ENCODE measurements around the gene ZNF496.
"Not testable (repeated sequence)": the region's sequence is repeated elsewhere in the genome, so short reads cannot be mapped to it uniquely, and the experiment has no call there.

Gene ZNF496

DNA sequence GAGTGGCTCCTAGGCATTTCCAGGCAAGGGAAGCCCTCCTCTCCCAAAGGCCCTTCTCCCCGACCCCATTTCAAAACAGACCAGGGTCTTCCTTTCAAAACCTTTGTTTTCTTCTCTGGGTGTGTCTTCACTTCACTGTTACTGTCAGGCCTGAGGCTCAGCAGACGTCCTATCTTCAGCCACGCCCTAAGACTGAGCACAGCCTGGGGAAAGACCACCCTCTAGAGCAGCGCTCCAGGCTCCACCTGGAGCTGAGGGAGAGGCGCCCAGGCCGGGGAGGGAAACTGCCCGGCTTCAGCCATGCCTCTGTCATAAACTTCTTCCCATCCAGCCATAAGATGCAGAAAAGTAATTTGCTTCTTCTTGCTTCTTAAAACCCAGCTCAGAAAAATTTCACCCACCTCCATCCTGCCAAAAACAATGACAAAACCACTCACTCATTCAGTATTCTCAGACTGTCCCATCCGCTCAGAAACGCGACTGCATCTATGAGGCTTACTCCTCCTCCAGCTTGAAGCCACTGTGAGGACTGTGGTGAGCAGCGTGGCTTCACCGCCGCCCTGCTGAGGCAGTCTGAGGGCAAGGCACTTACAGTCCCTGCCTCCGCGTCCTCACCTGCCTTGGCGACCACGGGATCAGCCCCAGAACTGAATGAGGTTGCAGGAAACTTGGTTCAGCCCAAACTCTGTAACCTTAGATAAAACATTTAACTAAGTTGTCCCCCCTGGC, 39.7 kb downstream of the ZNF496 start:
- DNase-seq = no peak

- no peak for DNase-seq
These were observed 40.5 kb downstream of the ZNF496 start for GRCh38 chr1:247291161-247291560.

GRCh38 chr1:247290576-247290975, 41.1 kb downstream of the ZNF496 start:
- DNase-seq = no peak

- not testable (repeated sequence) for DNase-seq
These were observed 42.3 kb downstream of the ZNF496 start for GRCh38 chr1:247289274-247289892.

GRCh38 chr1:247288341-247288740, 43.3 kb downstream of the ZNF496 start:
- DNase-seq = no peak

GRCh38 chr1:247287460-247287859, 44.2 kb downstream of the ZNF496 start:
- no peak for DNase-seq

- DNase-seq = no peak
These were observed 45.5 kb downstream of the ZNF496 start for GRCh38 chr1:247286134-247286670.

DNA sequence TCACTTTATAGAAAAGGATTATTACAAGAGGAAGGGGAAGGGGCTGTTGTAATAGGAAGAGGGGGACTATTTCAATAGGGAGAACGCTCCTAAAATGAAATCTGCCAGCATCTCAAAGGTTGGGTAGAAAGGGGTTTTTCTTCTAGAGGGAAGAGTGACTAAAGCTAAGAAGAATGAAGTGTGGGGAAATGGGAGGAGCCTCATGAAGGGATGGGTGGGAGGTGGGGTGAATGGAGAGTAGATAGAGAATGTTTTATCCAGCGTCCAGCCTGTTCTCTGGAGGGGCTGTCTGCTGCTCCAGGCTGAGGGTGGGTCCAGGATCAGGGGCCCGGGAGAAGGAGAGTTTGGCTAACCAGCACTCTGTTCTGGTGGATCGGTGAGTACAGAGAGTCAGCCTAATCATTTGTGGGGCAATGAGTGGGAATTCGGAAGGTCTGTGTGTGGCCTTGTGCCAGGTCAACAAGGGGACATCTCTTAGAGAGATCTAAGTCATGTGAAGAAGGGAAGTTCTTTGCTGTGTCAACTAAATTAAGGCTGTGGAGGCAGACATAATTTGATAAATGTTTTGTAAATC, 50.6 kb downstream of the ZNF496 start:
- DNase-seq = no peak

DNA sequence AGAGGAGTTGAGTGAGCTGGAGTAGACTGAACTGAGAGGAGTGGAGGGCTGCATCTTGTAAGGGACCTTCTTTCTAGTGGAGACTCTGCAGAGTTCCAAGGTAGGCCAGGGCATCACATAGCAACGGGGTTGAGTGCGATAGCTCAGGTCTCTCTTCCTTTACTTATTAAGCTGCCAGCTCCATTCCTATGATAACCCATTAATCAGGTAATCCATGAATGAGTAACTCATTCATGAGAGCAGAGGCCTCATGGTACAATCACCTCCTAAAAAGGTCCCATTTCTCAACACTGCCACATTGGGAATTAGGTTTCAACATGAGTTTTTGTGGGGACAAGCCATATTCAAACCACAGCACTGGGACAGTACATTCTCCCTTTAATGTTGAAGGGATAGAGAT, 54.5 kb downstream of the ZNF496 start:
- DNase-seq = no peak

GRCh38 chr1:247274605-247275256, 56.9 kb downstream of the ZNF496 start:
- no peak for DNase-seq

DNA sequence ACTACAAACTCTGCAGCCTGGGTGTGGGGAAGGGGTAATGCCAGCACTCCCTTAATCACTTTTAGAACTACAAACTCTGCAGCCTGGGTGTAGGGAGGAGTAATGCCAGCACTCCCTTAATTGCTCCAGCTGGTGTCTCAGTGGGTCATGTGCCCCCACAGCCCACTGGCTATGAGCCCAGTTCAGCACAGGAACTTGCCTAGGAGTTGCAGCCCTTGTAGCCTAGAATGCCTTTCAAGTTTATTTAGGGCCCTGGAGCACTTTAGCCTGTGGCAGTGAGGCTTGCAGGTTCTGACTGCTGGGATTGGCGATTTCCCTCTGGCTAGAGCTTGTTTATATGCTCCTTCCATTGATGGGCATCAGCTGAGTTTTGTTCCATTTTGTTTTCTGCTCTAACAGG, 58.7 kb downstream of the ZNF496 start:
- DNase-seq = no peak

- no peak for DNase-seq
These were observed 61.7 kb downstream of the ZNF496 start for GRCh38 chr1:247270003-247270402.

- DNase-seq = no peak
These were observed 62.5 kb downstream of the ZNF496 start for GRCh38 chr1:247269133-247269532.

DNA sequence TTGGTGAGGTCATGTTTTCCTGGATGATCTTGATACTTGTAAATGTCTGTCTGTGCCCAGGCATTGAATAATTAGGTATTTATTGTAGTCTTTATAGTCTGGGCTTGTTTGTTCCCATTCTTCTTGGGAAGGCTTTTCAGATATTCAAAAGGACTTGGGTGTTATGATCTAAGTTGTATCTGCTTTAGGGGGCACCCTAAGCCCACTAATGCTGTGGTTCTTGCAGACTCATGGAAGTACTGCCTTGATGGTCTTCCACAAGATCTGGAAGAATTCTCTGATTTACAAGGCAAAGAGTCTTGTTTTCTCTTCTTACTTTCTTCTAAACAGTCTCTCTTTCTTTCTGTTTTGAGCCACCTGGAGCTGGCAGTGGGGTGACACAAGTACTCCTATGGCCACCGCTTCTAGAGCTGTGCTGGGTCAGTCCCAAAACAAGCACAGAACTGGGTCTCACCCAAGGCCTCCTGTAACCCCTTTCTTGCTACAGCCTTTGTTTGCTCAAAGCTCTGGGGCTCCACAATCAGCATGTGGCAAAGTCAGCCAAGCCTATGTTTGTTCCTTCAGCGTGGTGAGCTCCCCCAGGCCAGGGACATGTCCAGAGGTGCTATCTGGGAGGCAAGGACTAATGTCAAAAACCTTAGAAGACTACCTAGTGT, 63.1 kb downstream of the ZNF496 start:
- no peak for DNase-seq

GRCh38 chr1:247266053-247266452, 65.6 kb downstream of the ZNF496 start:
- DNase-seq = no peak

DNA sequence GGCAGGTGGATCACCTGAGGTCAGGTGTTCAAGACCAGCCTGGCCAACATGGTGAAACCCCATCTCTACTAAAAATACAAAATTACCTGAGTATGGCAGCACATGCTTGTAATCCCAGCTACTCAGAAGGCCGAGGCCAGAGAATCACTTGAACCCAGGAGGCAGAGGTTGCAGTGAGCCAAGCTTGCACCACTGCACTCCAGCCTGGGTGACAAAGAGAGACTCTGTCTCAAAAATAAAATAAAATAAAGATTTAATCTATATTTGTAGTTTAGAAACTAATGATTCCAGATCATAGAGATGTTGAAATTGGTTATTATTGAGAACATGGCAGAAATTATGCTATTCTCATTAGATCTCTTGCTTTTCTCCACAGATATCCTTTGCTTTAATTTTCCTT, 75.9 kb downstream of the ZNF496 start, which contains the start of gene VN1R5:
VN1R5 (plus strand) TSS at position 301 of the 400 bp plus-strand sequence.
- DNase-seq = not testable (repeated sequence)

DNA sequence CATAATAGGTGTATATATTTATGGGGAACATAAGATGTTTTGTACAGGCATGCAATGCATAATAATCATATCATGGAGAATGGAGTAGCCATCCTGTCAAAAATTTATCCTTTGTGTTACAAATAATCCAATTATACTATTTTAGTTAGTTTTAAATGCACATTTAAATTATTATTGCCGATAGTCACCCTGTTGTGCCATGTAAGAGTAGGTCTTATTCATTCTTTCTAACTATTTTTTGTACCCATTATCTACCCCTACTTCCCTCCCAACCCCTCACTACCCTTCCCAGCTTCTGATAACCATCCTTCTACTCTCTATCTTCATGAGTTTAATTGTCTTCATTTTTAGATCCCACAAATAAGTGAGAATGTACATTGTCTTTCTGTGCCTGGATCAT, 84.1 kb downstream of the ZNF496 start:
- DNase-seq = no peak

All from effector CD8-positive, alpha-beta T cell (primary cell).